ENCODE measurements around the gene NPTXR. TPM values are rescaled to one million over a fixed set of nuclear protein-coding genes. Genes with fewer than 3 reads are reported as not detected.

NPTXR gene
- total and polyA plus RNA-seq, 2 of the 4 experiments (the other 2 are of a cell fraction): 0.36 to 2.2 TPM

- Histone ChIP-seq H3K27me3 (ENCODE audit: control insufficient read depth, insufficient read depth, low read length) (peaks cover 7% of the 10 kb centered on the region; the same call in 1 of the 2 replicates), H3K56ac (ENCODE audit: extremely low read depth, insufficient read depth, low read length) (no peak overlapping the region), H3K4ac (ENCODE audit: low read depth, low read length) (no peak overlapping the region), H2AK5ac (ENCODE audit: low read depth, low read length) (no peak overlapping the region), H3K9me3 (ENCODE audit: control insufficient read depth, insufficient read depth, low read length) (no peaks in the 10 kb centered on the region), H3K27ac (ENCODE audit: insufficient read depth, low read length) (no peak overlapping the region), H3K9ac (ENCODE audit: low read depth, low read length) (no peak overlapping the region), H2BK5ac (ENCODE audit: low read depth, low read length, poor library complexity, severe bottlenecking) (no peak overlapping the region), H2BK15ac (ENCODE audit: low read depth, low read length) (no peak overlapping the region), H2BK120ac (ENCODE audit: low read depth, low read length) (no peak overlapping the region), H2BK20ac (ENCODE audit: low read depth, low read length) (no peak overlapping the region), H2AFZ (replicated peaks; ENCODE audit: low read length, poor library complexity) (no peak overlapping the region), H4K20me1 (ENCODE audit: insufficient read depth, low read length) (no peaks in the 10 kb centered on the region), H4K8ac (ENCODE audit: low read depth in 2 of 2, low read length in 2 of 2) (no peak overlapping the region), H2AK9ac (replicated peaks; ENCODE audit: low read depth, low read length, poor library complexity) (peak overlapping the region; percentile 33), H3K4me3 (ENCODE audit: insufficient read depth, low read depth, low read length) (no peak overlapping the region), H4K5ac (ENCODE audit: low read depth, low read length) (no peak overlapping the region), H3K4me1 (ENCODE audit: control insufficient read depth, insufficient read depth, low read length) (peaks cover 4% of the 10 kb centered on the region), H3K36me3 (ENCODE audit: control insufficient read depth, insufficient read depth, low read length) (no peaks in the 10 kb centered on the region), H3K14ac (replicated peaks; ENCODE audit: low read depth, low read length) (no peak overlapping the region), H3K18ac (ENCODE audit: low read depth, low read length) (no peak overlapping the region), H3K4me2 (ENCODE audit: low read depth, low read length) (no peak overlapping the region), H4K91ac (ENCODE audit: insufficient read depth, low read depth, low read length) (no peak overlapping the region), H3K23ac (ENCODE audit: low read depth, low read length) (no peak overlapping the region), H3K79me1 (ENCODE audit: low read depth in 1 of 2, low read length in 2 of 2) (no peaks in the 10 kb centered on the region), H3K9me1 (ENCODE audit: insufficient read depth, low read length) (0 out of 2 replicates have a peak, but pooled peaks cover 3% of the 10 kb centered on the region)
- DNase-seq (peak; percentile 72), ATAC-seq (ENCODE audit: low read depth) (peak; percentile 85)
- TF ChIP-seq FOS (IDR thresholded peaks at IDR 0.05; ENCODE audit: low read depth, low read length): peak; percentile 60
- TF ChIP-seq CEBPB (IDR thresholded peaks at IDR 0.05; ENCODE audit: low read depth, low read length): peak; percentile 34; the same call in 1 of the 2 replicates
- no peak for TF ChIP-seq RAD21 (IDR thresholded peaks at IDR 0.05; ENCODE audit: low read length)
- in situ Hi-C loops (cut with MboI; ENCODE audit: low sequenced_read_pairs): loop anchor here (25.0 kb wide), 1 partner anchor 261 kb away; no protein-coding TSS in a partner anchor
- ChIA-PET CTCF (interaction anchor here (0.8 to 1.5 kb wide), 3 partner anchors 18 to 85 kb away, joined by 3 read pairs; no protein-coding TSS in a partner anchor), POLR2A (ENCODE audit: unreplicated experiment) (no interaction called here)
- WGBS, 2 experiments (ENCODE audit: extremely low coverage in 2 of 2, insufficient read length in 1 of 2): no CpG with 5 or more reads among the region's 15 CpGs
- dilution Hi-C loops (cut with HindIII; ENCODE audit: low sequenced_read_pairs, unreplicated experiment): no loop called here
- intact Hi-C loops (cut with micrococcal nuclease): loop anchor here (5.0 kb wide), 1 partner anchor 84 kb away; no protein-coding TSS in a partner anchor
- no TSS peak for BruUV-seq (replicated peaks)
These were observed 7.4 kb upstream of the NPTXR start for GRCh38 chr22:38850941-38851849.

All from IMR-90 (cell line).